GM12878 (cell line): ENCODE data around the gene DMRT2. TPM values are rescaled to one million over a fixed set of nuclear protein-coding genes. Genes with fewer than 3 reads are reported as not detected.

ENCODE experiments used
- BRCA1 ChIP-seq: IDR thresholded peaks from 2 replicates; pipeline ENCODE4 v1.6.1; 2011; ENCODE audit warnings: low read depth, low read length, improper control_type of control experiment
- ETV6 ChIP-seq, 2 experiments: fragments of 450-650 bp in 1 of 2; IDR thresholded peaks in 1 of 2; conservative IDR thresholded peaks in 1 of 2; 2 replicates each; pipeline ENCODE4 v1.6.1; 2014; ENCODE audit warnings: antibody characterized with exemption in 1 of 2, borderline replicate concordance in 1 of 2, low read depth in 1 of 2, mild to moderate bottlenecking in 1 of 2, moderate library complexity in 1 of 2
- EZH2 ChIP-seq: IDR thresholded peaks from 2 replicates; pipeline ENCODE4 v1.6.1; 2012; ENCODE audit warnings: low read depth, mild to moderate bottlenecking, control low read depth, inconsistent platforms, low read length, borderline replicate concordance; ENCODE audit not compliant: control insufficient read depth
- GATAD2B ChIP-seq: fragments of 450-650 bp; conservative IDR thresholded peaks from 2 replicates; pipeline ENCODE4 v1.6.1; 2017; ENCODE audit warnings: low read depth, mild to moderate bottlenecking, moderate library complexity
- JUNB ChIP-seq: IDR thresholded peaks from 2 replicates; pipeline ENCODE4 v1.6.1; 2016; ENCODE audit warnings: antibody characterized with exemption, mild to moderate bottlenecking
- MEF2B ChIP-seq: fragments of 450-650 bp; IDR thresholded peaks from 2 replicates; pipeline ENCODE4 v1.6.1; 2018; ENCODE audit warnings: mild to moderate bottlenecking, moderate library complexity; ENCODE audit not compliant: partially characterized antibody, poor library complexity, severe bottlenecking
- MTA2 ChIP-seq: fragments of 450-650 bp; IDR thresholded peaks from 2 replicates; pipeline ENCODE4 v1.6.1; 2016; ENCODE audit warnings: low read depth, mild to moderate bottlenecking, moderate library complexity
- NFXL1 ChIP-seq: fragments of 450-650 bp; IDR thresholded peaks from 2 replicates; pipeline ENCODE4 v1.6.1; 2017; ENCODE audit warnings: antibody characterized with exemption, mild to moderate bottlenecking, borderline replicate concordance
- RELA ChIP-seq: fragments of 450-650 bp; IDR thresholded peaks from 2 replicates; pipeline ENCODE4 v1.8.0; 2014; ENCODE audit warnings: borderline replicate concordance; ENCODE audit not compliant: partially characterized antibody
- SREBF2 ChIP-seq: IDR thresholded peaks from 2 replicates; pipeline ENCODE4 v1.6.1; 2012; ENCODE audit warnings: mild to moderate bottlenecking, low read length
- SRF ChIP-seq, 2 experiments: IDR thresholded peaks; 2 replicates each; pipeline ENCODE4 v1.6.1; 2011; ENCODE audit warnings: low read depth in 2 of 2, low read length in 2 of 2, mild to moderate bottlenecking in 1 of 2, moderate library complexity in 1 of 2
- STAT1 ChIP-seq: fragments of 450-650 bp; conservative IDR thresholded peaks from 2 replicates; pipeline ENCODE4 v1.6.1; 2014; ENCODE audit warnings: antibody characterized with exemption, mild to moderate bottlenecking
- TCF7 ChIP-seq: IDR thresholded peaks from 2 replicates; pipeline ENCODE4 v1.6.1; 2014; ENCODE audit warnings: antibody characterized with exemption, borderline replicate concordance
- ZNF24 ChIP-seq: fragments of 450-650 bp; IDR thresholded peaks from 2 replicates; pipeline ENCODE4 v1.6.1; 2017; ENCODE audit warnings: antibody characterized with exemption, mild to moderate bottlenecking
- ZNF274 ChIP-seq: IDR thresholded peaks from one replicate; pipeline ENCODE4 v1.8.0; 2011; ENCODE audit not compliant: insufficient read length, insufficient read depth
- ZNF622 ChIP-seq: fragments of 450-650 bp; IDR thresholded peaks from 2 replicates; pipeline ENCODE4 v1.6.1; 2017; ENCODE audit warnings: mild to moderate bottlenecking, inconsistent platforms
- polyA plus RNA-seq, 11 experiments: library from polyadenylated mRNA; depleted of rRNA in 4 of 11; unstranded in 6 of 11; stranded (reverse) in 5 of 11; fragments of >200 nt; fragmentation: Nextera tagmentation in 4 of 11; fragmentation: Illumina TruSeq in 1 of 11; extraction: Ambion mirVana in 4 of 11; extraction: Trizol in 1 of 11; gene quantifications; 1 replicate in 1 of 11; 2 replicates in 10 of 11; pipeline versions ENCODE4 v1.2.1 to v1.2.3, GENCODE V29; 2011 to 2016; ENCODE audit warnings: inconsistent platforms in 2 of 11, missing spikeins in 2 of 11, low read depth in 1 of 11
- total RNA-seq, 4 experiments: library from RNA; depleted of rRNA in 3 of 4; stranded (reverse); fragments of >200 nt in 3 of 4; fragmentation: Illumina TruSeq in 1 of 4; extraction: Trizol in 1 of 4; gene quantifications; 2 replicates each; pipeline versions ENCODE4 v1.2.1 to v1.2.3, GENCODE V29; 2013 to 2021
- TF ChIP-seq, protein P1 (sequence below): IDR thresholded peaks from 2 replicates; pipeline ENCODE4 v1.6.1; 2011; ENCODE audit warnings: mild to moderate bottlenecking, low read depth, low read length, moderate library complexity; ENCODE audit not compliant: insufficient replicate concordance
- TF ChIP-seq, protein P2 (sequence below): IDR thresholded peaks from 2 replicates; pipeline ENCODE4 v1.6.1; 2011; ENCODE audit warnings: borderline replicate concordance, low read depth, mild to moderate bottlenecking, moderate library complexity, mixed read lengths, low read length; ENCODE audit not compliant: insufficient read depth; ENCODE audit errors: extremely low read length
- TF ChIP-seq, protein P3 (sequence below): IDR thresholded peaks from 2 replicates; pipeline ENCODE4 v1.6.1; 2012; ENCODE audit warnings: mild to moderate bottlenecking, low read depth, low read length

DMRT2 gene
- total and polyA plus RNA-seq, 10 of the 15 experiments (the other 5 are each of a cell fraction or from before 2014, with no cell fraction given), result 0.08 to 50.2 (median 0.69) TPM

DNA sequence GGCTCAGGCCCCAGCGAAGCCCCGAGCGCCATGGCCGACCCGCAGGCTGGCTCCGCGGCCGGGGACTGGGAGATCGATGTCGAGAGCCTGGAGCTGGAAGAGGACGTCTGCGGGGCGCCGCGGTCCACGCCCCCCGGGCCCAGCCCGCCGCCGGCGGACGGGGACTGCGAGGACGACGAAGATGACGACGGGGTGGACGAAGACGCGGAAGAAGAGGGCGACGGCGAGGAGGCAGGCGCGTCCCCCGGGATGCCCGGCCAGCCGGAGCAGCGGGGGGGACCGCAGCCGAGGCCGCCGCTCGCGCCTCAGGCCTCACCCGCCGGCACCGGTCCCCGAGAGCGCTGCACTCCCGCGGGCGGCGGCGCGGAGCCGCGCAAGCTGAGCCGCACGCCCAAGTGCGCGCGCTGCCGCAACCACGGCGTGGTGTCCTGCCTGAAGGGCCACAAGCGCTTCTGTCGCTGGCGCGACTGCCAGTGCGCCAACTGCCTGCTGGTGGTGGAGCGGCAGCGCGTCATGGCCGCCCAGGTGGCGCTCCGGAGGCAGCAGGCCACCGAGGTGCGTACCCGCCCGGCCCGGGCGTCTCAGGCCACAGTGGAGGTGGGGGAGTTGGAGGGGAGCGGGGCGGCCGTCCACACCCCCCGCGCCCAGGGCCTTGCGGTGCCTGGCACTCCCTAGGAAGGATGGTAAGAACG, 1.6 kb downstream of the DMRT2 start (continued):
- TF ChIP-seq, protein P1, sequence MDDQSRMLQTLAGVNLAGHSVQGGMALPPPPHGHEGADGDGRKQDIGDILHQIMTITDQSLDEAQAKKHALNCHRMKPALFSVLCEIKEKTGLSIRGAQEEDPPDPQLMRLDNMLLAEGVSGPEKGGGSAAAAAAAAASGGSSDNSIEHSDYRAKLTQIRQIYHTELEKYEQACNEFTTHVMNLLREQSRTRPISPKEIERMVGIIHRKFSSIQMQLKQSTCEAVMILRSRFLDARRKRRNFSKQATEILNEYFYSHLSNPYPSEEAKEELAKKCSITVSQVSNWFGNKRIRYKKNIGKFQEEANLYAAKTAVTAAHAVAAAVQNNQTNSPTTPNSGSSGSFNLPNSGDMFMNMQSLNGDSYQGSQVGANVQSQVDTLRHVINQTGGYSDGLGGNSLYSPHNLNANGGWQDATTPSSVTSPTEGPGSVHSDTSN, result no peak
- no peak for TF ChIP-seq ZNF24
- no peak for TF ChIP-seq NFXL1
- no peak for TF ChIP-seq EZH2
- TF ChIP-seq MEF2B, result no peak
- TF ChIP-seq, protein P2, sequence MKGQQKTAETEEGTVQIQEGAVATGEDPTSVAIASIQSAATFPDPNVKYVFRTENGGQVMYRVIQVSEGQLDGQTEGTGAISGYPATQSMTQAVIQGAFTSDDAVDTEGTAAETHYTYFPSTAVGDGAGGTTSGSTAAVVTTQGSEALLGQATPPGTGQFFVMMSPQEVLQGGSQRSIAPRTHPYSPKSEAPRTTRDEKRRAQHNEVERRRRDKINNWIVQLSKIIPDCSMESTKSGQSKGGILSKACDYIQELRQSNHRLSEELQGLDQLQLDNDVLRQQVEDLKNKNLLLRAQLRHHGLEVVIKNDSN, result no peak
- TF ChIP-seq ZNF274, result no peak
- no peak for TF ChIP-seq RELA
- TF ChIP-seq BRCA1, result no peak
- peak; percentile 87 for TF ChIP-seq GATAD2B
- TF ChIP-seq, protein P3, sequence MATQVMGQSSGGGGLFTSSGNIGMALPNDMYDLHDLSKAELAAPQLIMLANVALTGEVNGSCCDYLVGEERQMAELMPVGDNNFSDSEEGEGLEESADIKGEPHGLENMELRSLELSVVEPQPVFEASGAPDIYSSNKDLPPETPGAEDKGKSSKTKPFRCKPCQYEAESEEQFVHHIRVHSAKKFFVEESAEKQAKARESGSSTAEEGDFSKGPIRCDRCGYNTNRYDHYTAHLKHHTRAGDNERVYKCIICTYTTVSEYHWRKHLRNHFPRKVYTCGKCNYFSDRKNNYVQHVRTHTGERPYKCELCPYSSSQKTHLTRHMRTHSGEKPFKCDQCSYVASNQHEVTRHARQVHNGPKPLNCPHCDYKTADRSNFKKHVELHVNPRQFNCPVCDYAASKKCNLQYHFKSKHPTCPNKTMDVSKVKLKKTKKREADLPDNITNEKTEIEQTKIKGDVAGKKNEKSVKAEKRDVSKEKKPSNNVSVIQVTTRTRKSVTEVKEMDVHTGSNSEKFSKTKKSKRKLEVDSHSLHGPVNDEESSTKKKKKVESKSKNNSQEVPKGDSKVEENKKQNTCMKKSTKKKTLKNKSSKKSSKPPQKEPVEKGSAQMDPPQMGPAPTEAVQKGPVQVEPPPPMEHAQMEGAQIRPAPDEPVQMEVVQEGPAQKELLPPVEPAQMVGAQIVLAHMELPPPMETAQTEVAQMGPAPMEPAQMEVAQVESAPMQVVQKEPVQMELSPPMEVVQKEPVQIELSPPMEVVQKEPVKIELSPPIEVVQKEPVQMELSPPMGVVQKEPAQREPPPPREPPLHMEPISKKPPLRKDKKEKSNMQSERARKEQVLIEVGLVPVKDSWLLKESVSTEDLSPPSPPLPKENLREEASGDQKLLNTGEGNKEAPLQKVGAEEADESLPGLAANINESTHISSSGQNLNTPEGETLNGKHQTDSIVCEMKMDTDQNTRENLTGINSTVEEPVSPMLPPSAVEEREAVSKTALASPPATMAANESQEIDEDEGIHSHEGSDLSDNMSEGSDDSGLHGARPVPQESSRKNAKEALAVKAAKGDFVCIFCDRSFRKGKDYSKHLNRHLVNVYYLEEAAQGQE, result no peak
- no peak for TF ChIP-seq ZNF622
- no peak for TF ChIP-seq SRF (IDR thresholded peaks at IDR 0.05; ENCODE audit: low read depth in 2 of 2, low read length in 2 of 2)
- no peak for TF ChIP-seq MTA2
- TF ChIP-seq TCF7, result no peak
- TF ChIP-seq ETV6 (conservative IDR thresholded peaks at IDR 0.05 in 1 of 2, IDR thresholded peaks at IDR 0.05 in 1 of 2; ENCODE audit: borderline replicate concordance in 1 of 2, low read depth in 1 of 2), result no peak
- no peak for TF ChIP-seq JUNB
- no peak for TF ChIP-seq STAT1
- TF ChIP-seq SREBF2, result no peak
